HepG2 (cell line): ENCODE measurements around the gene BAZ1A. TPM values are rescaled to one million over a fixed set of nuclear protein-coding genes. Genes with fewer than 3 reads are reported as not detected.

Experiments
- AGO1 ChIP-seq: fragments of 200-400 bp; formaldehyde crosslinking; IDR thresholded peaks from 2 replicates; pipeline ENCODE4 v1.6.1; 2017; ENCODE audit warnings: mild to moderate bottlenecking, low read depth, low read length, moderate library complexity; ENCODE audit not compliant: poor library complexity, severe bottlenecking
- NCOA5 ChIP-seq: sonication (generic); formaldehyde crosslinking; IDR thresholded peaks from 2 replicates; pipeline ENCODE4 v1.4.0; 2020; ENCODE audit warnings: missing genetic modification reagents
- NFYB ChIP-seq: sonication (generic); formaldehyde crosslinking; IDR thresholded peaks from 2 replicates; pipeline ENCODE4 v1.4.0; 2020; ENCODE audit warnings: missing genetic modification reagents
- NR2F2 ChIP-seq: IDR thresholded peaks from 2 replicates; pipeline ENCODE4 v1.6.1; 2012; ENCODE audit warnings: low read depth, inconsistent platforms, borderline replicate concordance
- ONECUT2 ChIP-seq: sonication (generic); formaldehyde crosslinking; IDR thresholded peaks from 2 replicates; pipeline ENCODE4 v1.4.0; 2020; ENCODE audit warnings: missing genetic modification reagents
- REPIN1 ChIP-seq: sonication (generic); formaldehyde crosslinking; IDR thresholded peaks from 2 replicates; pipeline ENCODE4 v1.8.0; 2022; ENCODE audit warnings: missing genetic modification reagents, low read depth, mild to moderate bottlenecking, borderline replicate concordance
- ZFP41 ChIP-seq: sonication (generic); formaldehyde crosslinking; IDR thresholded peaks from 2 replicates; pipeline ENCODE4 v1.4.0; 2020; ENCODE audit warnings: mild to moderate bottlenecking, missing genetic modification reagents, borderline replicate concordance
- polyA plus RNA-seq, 8 experiments: library from polyadenylated mRNA; depleted of rRNA in 3 of 8; stranded (reverse) in 7 of 8; unstranded in 1 of 8; fragments of >200 nt; fragmentation: Illumina TruSeq in 4 of 8; extraction: Trizol in 4 of 8; gene quantifications; 2 replicates each; pipeline versions ENCODE4 v1.2.1 to v1.2.3, GENCODE V29; 2011 to 2016; ENCODE audit warnings: low read depth in 4 of 8, missing spikeins in 1 of 8, mixed read lengths in 1 of 8; ENCODE audit not compliant: insufficient read depth in 1 of 8
- total RNA-seq, 5 experiments: library from RNA; depleted of rRNA; stranded (reverse); fragments of >200 nt; fragmentation: Illumina TruSeq; extraction: Trizol; gene quantifications; 2 replicates each; pipeline ENCODE4 v1.2.3, GENCODE V29; 2016; ENCODE audit warnings: low read depth in 1 of 5
- TF ChIP-seq, protein P1 (sequence below): sonication (generic); formaldehyde crosslinking; IDR thresholded peaks from 2 replicates; pipeline ENCODE4 v1.4.0; 2020; ENCODE audit warnings: mild to moderate bottlenecking, missing genetic modification reagents
- TF ChIP-seq, protein P2 (sequence below): IDR thresholded peaks from 2 replicates; pipeline ENCODE4 v1.6.1; 2016; ENCODE audit warnings: low read depth, borderline replicate concordance
- TF ChIP-seq, protein P3 (sequence below): sonication (generic); formaldehyde crosslinking; IDR thresholded peaks from 2 replicates; pipeline ENCODE4 v1.4.0; 2020; ENCODE audit warnings: missing genetic modification reagents
- TF ChIP-seq, protein P4 (sequence below): sonication (generic); formaldehyde crosslinking; IDR thresholded peaks from 2 replicates; pipeline ENCODE4 v1.8.1; 2022; ENCODE audit warnings: mild to moderate bottlenecking, missing genetic modification reagents
- TF ChIP-seq, protein P5 (sequence below): sonication (generic); formaldehyde crosslinking; IDR thresholded peaks from 2 replicates; pipeline ENCODE4 v1.4.0; 2020; ENCODE audit warnings: missing genetic modification reagents

BAZ1A gene
- total and polyA plus RNA-seq, 2 of the 13 experiments (the other 11 are each of a cell fraction or from before 2014, with no cell fraction given), result 20.9 to 56.8 TPM

DNA sequence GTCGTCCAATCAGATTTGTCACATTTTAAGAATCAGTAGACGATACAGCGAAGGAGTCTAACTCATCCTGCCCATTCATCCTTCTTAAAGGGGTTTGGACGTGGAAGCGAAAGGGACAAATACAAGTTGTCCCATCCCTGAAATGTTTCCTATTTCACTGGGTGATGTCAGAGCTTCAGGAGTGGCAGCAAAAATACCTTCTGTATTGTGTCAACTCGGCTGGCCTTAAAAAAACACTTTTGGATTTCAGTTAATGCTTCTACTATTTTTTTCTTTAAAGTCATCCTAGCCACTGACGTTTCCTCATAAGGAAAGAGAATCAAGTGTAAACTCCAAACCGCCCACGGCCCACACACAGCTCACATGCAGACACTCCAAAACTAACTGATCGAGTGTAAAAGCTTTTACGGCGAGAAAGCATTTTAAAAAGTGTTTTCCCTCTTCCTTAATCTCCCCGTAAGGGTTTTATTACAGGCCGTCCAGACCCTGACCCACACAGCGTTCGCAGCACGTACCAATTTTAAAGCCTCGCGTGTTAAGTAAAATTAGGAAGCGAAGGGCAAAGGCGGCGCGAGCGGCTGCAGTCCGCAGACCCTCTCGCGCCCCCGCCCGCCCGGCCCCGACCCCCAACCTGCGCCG, 161.4 kb downstream of the BAZ1A start (continued):
- TF ChIP-seq, protein P1, sequence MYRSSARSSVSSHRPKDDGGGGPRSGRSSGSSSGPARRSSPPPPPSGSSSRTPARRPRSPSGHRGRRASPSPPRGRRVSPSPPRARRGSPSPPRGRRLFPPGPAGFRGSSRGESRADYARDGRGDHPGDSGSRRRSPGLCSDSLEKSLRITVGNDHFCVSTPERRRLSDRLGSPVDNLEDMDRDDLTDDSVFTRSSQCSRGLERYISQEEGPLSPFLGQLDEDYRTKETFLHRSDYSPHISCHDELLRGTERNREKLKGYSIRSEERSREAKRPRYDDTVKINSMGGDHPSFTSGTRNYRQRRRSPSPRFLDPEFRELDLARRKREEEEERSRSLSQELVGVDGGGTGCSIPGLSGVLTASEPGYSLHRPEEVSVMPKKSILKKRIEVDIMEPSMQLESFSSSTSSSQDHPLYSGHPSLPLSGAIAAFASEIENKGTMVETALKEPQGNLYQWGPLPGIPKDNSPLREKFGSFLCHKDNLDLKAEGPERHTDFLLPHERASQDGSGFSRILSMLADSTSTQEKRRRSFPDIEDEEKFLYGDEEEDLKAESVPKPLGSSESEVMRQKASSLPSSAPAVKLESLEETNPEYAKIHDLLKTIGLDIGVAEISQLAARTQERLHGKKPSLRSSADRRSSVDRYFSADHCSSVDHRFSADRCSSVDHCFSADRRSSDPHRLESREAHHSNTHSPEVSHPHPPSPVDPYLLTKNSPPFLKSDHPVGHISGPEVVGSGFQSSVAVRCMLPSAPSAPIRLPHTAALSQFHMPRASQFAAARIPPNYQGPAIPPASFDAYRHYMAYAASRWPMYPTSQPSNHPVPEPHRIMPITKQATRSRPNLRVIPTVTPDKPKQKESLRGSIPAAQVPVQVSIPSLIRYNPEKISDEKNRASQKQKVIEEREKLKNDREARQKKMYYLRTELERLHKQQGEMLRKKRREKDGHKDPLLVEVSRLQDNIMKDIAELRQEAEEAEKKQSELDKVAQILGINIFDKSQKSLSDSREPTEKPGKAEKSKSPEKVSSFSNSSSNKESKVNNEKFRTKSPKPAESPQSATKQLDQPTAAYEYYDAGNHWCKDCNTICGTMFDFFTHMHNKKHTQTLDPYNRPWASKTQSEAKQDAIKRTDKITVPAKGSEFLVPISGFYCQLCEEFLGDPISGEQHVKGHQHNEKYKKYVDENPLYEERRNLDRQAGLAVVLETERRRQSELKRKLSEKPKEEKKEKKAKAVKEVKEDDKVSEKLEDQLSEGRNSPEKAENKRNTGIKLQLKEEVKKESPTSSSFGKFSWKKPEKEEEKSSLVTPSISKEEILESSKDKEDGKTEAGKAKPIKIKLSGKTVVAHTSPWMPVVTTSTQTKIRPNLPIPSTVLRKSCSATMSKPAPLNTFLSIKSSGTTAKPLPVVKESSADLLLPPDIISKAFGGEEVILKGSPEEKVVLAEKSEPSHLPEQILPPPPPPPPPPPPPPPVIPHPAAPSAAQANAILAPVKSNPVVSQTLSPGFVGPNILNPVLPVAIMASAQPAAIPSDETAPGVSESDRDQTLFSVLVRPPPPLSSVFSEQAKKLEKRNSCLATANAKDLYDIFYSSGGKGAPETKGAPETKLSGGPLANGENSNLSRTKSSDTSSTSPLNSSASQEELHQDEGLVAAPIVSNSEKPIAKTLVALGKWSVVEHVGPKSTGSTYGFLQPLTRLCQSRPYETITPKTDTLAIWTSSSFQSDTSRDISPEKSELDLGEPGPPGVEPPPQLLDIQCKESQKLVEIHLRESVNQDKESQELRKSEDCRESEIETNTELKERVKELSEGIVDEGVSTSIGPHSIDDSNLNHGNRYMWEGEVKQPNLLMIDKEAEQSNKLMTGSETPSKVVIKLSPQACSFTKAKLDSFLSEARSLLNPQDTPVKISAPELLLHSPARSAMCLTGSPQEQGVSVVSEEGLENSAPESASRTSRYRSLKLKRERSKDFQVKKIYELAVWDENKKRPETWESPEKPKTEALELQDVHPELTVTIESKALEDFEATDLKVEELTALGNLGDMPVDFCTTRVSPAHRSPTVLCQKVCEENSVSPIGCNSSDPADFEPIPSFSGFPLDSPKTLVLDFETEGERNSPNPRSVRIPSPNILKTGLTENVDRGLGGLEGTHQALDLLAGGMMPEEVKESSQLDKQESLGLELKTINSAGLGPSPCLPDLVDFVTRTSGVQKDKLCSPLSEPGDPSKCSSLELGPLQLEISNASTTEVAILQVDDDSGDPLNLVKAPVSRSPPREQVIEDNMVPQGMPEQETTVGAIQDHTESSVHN, result no peak
- TF ChIP-seq REPIN1 (no peak; the same call in 1 of the 2 replicates), NR2F2 (no peak), ZFP41 (CRISPR knock-in tag) (no peak), NCOA5 (CRISPR knock-in tag) (no peak), NFYB (CRISPR knock-in tag) (no peak), ONECUT2 (no peak), AGO1 (no peak)
- TF ChIP-seq, protein P2, sequence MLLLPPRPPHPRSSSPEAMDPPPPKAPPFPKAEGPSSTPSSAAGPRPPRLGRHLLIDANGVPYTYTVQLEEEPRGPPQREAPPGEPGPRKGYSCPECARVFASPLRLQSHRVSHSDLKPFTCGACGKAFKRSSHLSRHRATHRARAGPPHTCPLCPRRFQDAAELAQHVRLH (CRISPR knock-in tag), result no peak; the same call in 1 of the 2 replicates
- TF ChIP-seq, protein P3, sequence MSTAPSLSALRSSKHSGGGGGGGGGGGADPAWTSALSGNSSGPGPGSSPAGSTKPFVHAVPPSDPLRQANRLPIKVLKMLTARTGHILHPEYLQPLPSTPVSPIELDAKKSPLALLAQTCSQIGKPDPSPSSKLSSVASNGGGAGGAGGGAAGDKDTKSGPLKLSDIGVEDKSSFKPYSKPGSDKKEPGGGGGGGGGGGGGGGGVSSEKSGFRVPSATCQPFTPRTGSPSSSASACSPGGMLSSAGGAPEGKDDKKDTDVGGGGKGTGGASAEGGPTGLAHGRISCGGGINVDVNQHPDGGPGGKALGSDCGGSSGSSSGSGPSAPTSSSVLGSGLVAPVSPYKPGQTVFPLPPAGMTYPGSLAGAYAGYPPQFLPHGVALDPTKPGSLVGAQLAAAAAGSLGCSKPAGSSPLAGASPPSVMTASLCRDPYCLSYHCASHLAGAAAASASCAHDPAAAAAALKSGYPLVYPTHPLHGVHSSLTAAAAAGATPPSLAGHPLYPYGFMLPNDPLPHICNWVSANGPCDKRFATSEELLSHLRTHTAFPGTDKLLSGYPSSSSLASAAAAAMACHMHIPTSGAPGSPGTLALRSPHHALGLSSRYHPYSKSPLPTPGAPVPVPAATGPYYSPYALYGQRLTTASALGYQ (CRISPR knock-in tag), result no peak
- TF ChIP-seq, protein P4, sequence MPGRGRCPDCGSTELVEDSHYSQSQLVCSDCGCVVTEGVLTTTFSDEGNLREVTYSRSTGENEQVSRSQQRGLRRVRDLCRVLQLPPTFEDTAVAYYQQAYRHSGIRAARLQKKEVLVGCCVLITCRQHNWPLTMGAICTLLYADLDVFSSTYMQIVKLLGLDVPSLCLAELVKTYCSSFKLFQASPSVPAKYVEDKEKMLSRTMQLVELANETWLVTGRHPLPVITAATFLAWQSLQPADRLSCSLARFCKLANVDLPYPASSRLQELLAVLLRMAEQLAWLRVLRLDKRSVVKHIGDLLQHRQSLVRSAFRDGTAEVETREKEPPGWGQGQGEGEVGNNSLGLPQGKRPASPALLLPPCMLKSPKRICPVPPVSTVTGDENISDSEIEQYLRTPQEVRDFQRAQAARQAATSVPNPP (CRISPR knock-in tag), result no peak
- TF ChIP-seq, protein P5, sequence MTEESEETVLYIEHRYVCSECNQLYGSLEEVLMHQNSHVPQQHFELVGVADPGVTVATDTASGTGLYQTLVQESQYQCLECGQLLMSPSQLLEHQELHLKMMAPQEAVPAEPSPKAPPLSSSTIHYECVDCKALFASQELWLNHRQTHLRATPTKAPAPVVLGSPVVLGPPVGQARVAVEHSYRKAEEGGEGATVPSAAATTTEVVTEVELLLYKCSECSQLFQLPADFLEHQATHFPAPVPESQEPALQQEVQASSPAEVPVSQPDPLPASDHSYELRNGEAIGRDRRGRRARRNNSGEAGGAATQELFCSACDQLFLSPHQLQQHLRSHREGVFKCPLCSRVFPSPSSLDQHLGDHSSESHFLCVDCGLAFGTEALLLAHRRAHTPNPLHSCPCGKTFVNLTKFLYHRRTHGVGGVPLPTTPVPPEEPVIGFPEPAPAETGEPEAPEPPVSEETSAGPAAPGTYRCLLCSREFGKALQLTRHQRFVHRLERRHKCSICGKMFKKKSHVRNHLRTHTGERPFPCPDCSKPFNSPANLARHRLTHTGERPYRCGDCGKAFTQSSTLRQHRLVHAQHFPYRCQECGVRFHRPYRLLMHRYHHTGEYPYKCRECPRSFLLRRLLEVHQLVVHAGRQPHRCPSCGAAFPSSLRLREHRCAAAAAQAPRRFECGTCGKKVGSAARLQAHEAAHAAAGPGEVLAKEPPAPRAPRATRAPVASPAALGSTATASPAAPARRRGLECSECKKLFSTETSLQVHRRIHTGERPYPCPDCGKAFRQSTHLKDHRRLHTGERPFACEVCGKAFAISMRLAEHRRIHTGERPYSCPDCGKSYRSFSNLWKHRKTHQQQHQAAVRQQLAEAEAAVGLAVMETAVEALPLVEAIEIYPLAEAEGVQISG (CRISPR knock-in tag), result no peak
